Keratinocyte (primary cell): ENCODE measurements around the gene CREB3. TPM values are rescaled to one million over a fixed set of nuclear protein-coding genes. Genes with fewer than 3 reads are reported as not detected.

Source experiments
- DNase-seq: peaks from one replicate; pipeline ENCODE4 v3.0.0-alpha.2; 2011; ENCODE audit warnings: low read depth, missing footprints, low spot score
- FAIRE-seq: peaks from 2 replicates; lab custom pipeline; 2011; peaks lifted over from hg19 to GRCh38; lab: Jason Lieb, UNC
- H2AFZ ChIP-seq: 2 replicates; pipeline ENCODE4 v1.6.0; 2012; ENCODE audit warnings: low read length, control low read depth, inconsistent platforms; ENCODE audit not compliant: control insufficient read depth
- H3K27ac ChIP-seq: 2 replicates; pipeline ENCODE4 v1.5.1; 2011; ENCODE audit warnings: low read length; ENCODE audit not compliant: control insufficient read depth, insufficient read depth
- H3K27me3 ChIP-seq: 3 replicates; pipeline ENCODE4 v1.6.0; 2011; ENCODE audit warnings: low read length; ENCODE audit not compliant: control insufficient read depth, insufficient read depth; ENCODE audit errors: extremely low read depth
- H3K36me3 ChIP-seq, 2 experiments: 2 replicates in 1 of 2; 3 replicates in 1 of 2; pipeline ENCODE4 v1.5.1; 2011; ENCODE audit warnings: low read length in 2 of 2, mild to moderate bottlenecking in 1 of 2; ENCODE audit not compliant: control insufficient read depth in 2 of 2, insufficient read depth in 2 of 2; ENCODE audit errors: extremely low read depth in 1 of 2
- H3K4me1 ChIP-seq: 3 replicates; pipeline ENCODE4 v1.5.1; 2011; ENCODE audit warnings: low read length; ENCODE audit not compliant: control insufficient read depth, insufficient read depth; ENCODE audit errors: extremely low read depth
- H3K4me2 ChIP-seq: 3 replicates; pipeline ENCODE4 v1.6.0; 2011; ENCODE audit warnings: low read depth, low read length; ENCODE audit not compliant: control insufficient read depth, insufficient read depth; ENCODE audit errors: extremely low read depth
- H3K4me3 ChIP-seq, 3 experiments: fragments of 200-600 bp in 1 of 3; sonication (generic) in 1 of 3; 2 replicates in 2 of 3; 3 replicates in 1 of 3; pipeline ENCODE4 v1.5.1; 2011 to 2016; ENCODE audit warnings: low read length in 3 of 3, mild to moderate bottlenecking in 3 of 3, control low read depth in 2 of 3, inconsistent platforms in 1 of 3, low read depth in 1 of 3, mixed read lengths in 1 of 3, mixed run types in 1 of 3, moderate library complexity in 1 of 3; ENCODE audit not compliant: control insufficient read depth in 2 of 3, insufficient read depth in 2 of 3; ENCODE audit errors: extremely low read depth in 1 of 3
- H3K79me2 ChIP-seq: 2 replicates; pipeline ENCODE4 v1.6.0; 2012; ENCODE audit warnings: low read length; ENCODE audit not compliant: control insufficient read depth, insufficient read depth
- H3K9ac ChIP-seq: 3 replicates; pipeline ENCODE4 v1.6.0; 2011; ENCODE audit warnings: low read length; ENCODE audit not compliant: control insufficient read depth, insufficient read depth; ENCODE audit errors: extremely low read depth
- H3K9me1 ChIP-seq: 3 replicates; pipeline ENCODE4 v1.6.0; 2011; ENCODE audit warnings: low read length; ENCODE audit not compliant: control insufficient read depth, insufficient read depth; ENCODE audit errors: extremely low read depth
- H3K9me3 ChIP-seq: 2 replicates; pipeline ENCODE4 v1.5.1; 2012; ENCODE audit warnings: low read depth, low read length; ENCODE audit not compliant: control insufficient read depth
- H4K20me1 ChIP-seq: 3 replicates; pipeline ENCODE4 v1.6.0; 2011; ENCODE audit warnings: low read length; ENCODE audit not compliant: control insufficient read depth, insufficient read depth; ENCODE audit errors: extremely low read depth
- EZH2 ChIP-seq: IDR thresholded peaks from one replicate; pipeline ENCODE4 v1.6.1; 2012; ENCODE audit warnings: inconsistent platforms, mild to moderate bottlenecking, low read length, moderate library complexity
- dilution Hi-C: fragments of 300-500 bp; cut with MboI; formaldehyde crosslinking; loops from one replicate; pipeline ENCODE4 v1.7.0; 2020; ENCODE audit warnings: low sequenced_read_pairs; ENCODE audit not compliant: extremely low pct_ligation_motif_present
- polyA plus RNA-seq, 5 experiments: library from polyadenylated mRNA; depleted of rRNA in 3 of 5; stranded (reverse) in 3 of 5; stranded (forward) in 1 of 5; unstranded in 1 of 5; fragments of >200 nt; gene quantifications; 1 replicate in 1 of 5; 2 replicates in 3 of 5; 3 replicates in 1 of 5; pipeline versions ENCODE4 v1.2.1 to v1.2.3, GENCODE V29; 2011 to 2012; ENCODE audit warnings: missing spikeins in 2 of 5, low read depth in 1 of 5, low replicate concordance in 1 of 5
- TF ChIP-seq, protein P1 (sequence below), 3 experiments: IDR thresholded peaks in 1 of 3; conservative IDR thresholded peaks in 1 of 3; optimal IDR thresholded peaks in 1 of 3; 2 replicates in 2 of 3; 3 replicates in 1 of 3; pipeline versions ENCODE3 to v1.5.1; 2011; ENCODE audit warnings: low read length in 3 of 3, mild to moderate bottlenecking in 3 of 3, moderate library complexity in 2 of 3, control low read depth in 1 of 3, inconsistent platforms in 1 of 3; ENCODE audit not compliant: insufficient read depth in 2 of 3; ENCODE audit errors: extremely low read depth in 1 of 3

The CREB3 gene
- polyA plus RNA-seq, 1 donor (not counting 4 experiments of a cell fraction or from before 2014, with no cell fraction given) = 24.6 TPM

GRCh38 chr9:35771943-35772342, 39.5 kb downstream of the CREB3 start:
- H3K4me1 ChIP-seq = peaks cover 11% of the 10 kb centered on the region
- no peaks in the 10 kb centered on the region for H3K36me3 ChIP-seq
- H3K9ac ChIP-seq = no peak overlapping the region
- no peaks in the 10 kb centered on the region for H3K9me1 ChIP-seq
- H3K27ac ChIP-seq = no peak overlapping the region
- FAIRE-seq (no peak), DNase-seq (no peak)
- no peaks in the 10 kb centered on the region for H3K79me2 ChIP-seq
- no peaks in the 10 kb centered on the region for H4K20me1 ChIP-seq
- no peaks in the 10 kb centered on the region for H3K27me3 ChIP-seq
- H3K4me3 ChIP-seq = no peak overlapping the region
- dilution Hi-C loops = no loop called here
- H3K9me3 ChIP-seq = no peaks in the 10 kb centered on the region
- H3K4me2 ChIP-seq = peak overlapping the region; percentile 8
- TF ChIP-seq, protein P1, sequence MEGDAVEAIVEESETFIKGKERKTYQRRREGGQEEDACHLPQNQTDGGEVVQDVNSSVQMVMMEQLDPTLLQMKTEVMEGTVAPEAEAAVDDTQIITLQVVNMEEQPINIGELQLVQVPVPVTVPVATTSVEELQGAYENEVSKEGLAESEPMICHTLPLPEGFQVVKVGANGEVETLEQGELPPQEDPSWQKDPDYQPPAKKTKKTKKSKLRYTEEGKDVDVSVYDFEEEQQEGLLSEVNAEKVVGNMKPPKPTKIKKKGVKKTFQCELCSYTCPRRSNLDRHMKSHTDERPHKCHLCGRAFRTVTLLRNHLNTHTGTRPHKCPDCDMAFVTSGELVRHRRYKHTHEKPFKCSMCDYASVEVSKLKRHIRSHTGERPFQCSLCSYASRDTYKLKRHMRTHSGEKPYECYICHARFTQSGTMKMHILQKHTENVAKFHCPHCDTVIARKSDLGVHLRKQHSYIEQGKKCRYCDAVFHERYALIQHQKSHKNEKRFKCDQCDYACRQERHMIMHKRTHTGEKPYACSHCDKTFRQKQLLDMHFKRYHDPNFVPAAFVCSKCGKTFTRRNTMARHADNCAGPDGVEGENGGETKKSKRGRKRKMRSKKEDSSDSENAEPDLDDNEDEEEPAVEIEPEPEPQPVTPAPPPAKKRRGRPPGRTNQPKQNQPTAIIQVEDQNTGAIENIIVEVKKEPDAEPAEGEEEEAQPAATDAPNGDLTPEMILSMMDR (optimal IDR thresholded peaks at IDR 0.05 in 1 of 3, IDR thresholded peaks at IDR 0.05 in 1 of 3, conservative IDR thresholded peaks at IDR 0.05 in 1 of 3; ENCODE audit: extremely low read depth in 1 of 3, insufficient read depth in 2 of 3, low read length in 3 of 3) = no peak
- no peak for TF ChIP-seq EZH2
- H2AFZ ChIP-seq = no peak overlapping the region

DNA sequence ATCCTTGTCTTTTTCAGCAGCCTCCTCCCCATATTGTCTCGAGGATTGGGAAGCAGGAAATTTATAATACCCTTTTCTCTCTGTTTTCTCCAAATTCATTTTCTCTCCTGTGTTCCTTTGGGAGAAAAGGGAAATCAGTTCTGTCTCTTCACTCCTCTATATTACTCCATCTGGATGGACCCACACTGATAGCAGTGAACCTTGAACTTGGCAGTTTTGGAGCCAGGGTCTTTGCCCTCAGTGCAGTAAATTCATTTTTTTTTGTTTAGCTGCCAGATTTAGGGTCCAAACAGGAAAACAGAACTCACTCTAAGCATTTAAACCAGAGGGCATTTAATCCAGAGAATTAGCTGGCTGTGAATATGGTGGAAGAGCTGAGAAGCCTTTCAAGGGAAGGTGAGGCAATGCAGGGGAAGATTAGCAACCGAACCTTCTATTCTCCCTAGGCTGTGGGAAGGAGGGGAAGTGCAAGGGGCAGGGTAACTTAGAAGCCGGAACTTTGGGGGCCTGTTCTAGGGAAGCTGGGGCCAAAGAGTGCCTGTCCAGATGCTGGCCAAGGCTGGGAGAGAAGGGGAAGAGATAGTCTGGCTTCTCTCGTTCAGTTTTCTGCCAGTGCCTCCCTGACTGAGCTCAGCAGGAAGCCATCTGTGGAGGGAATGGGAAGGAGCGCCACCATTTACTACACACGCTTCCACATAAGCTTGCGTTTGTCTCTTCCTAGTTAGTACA, 42.6 kb downstream of the CREB3 start:
- peaks cover 11% of the 10 kb centered on the region for H3K4me1 ChIP-seq
- no peak overlapping the region for H3K4me3 ChIP-seq
- FAIRE-seq = no peak
- H2AFZ ChIP-seq = no peak overlapping the region
- no peaks in the 10 kb centered on the region for H3K9me3 ChIP-seq
- no peaks in the 10 kb centered on the region for H3K9me1 ChIP-seq
- H4K20me1 ChIP-seq = no peaks in the 10 kb centered on the region
- no peak overlapping the region for H3K27ac ChIP-seq
- TF ChIP-seq, protein P1 (optimal IDR thresholded peaks at IDR 0.05 in 1 of 3, IDR thresholded peaks at IDR 0.05 in 1 of 3, conservative IDR thresholded peaks at IDR 0.05 in 1 of 3; ENCODE audit: extremely low read depth in 1 of 3, insufficient read depth in 2 of 3, low read length in 3 of 3) = no peak
- TF ChIP-seq EZH2 = no peak
- H3K4me2 ChIP-seq = no peak overlapping the region
- H3K36me3 ChIP-seq = no peaks in the 10 kb centered on the region
- no peak overlapping the region for H3K9ac ChIP-seq
- no peak for DNase-seq
- no peaks in the 10 kb centered on the region for H3K79me2 ChIP-seq
- dilution Hi-C loops = no loop called here
- H3K27me3 ChIP-seq = no peaks in the 10 kb centered on the region
